HEK293T (cell line): ENCODE data around the gene STK25.

ENCODE experiments used
- ARNT ChIP-seq: fragments of 450-650 bp; IDR thresholded peaks from 2 replicates; pipeline ENCODE4 v1.6.1; 2017; ENCODE audit warnings: mild to moderate bottlenecking
- FOXK2 ChIP-seq: fragments of 450-650 bp; IDR thresholded peaks from 2 replicates; pipeline ENCODE4 v1.6.1; 2016; ENCODE audit warnings: mild to moderate bottlenecking
- SP1 ChIP-seq: fragments of 450-650 bp; IDR thresholded peaks from 2 replicates; pipeline ENCODE4 v1.6.1; 2017
- SUZ12 ChIP-seq: fragments of 450-650 bp; IDR thresholded peaks from 2 replicates; pipeline ENCODE4 v1.6.1; 2016; ENCODE audit warnings: mild to moderate bottlenecking
- TARDBP ChIP-seq: fragments of 450-650 bp; IDR thresholded peaks from 2 replicates; pipeline ENCODE4 v1.6.1; 2016

GRCh38 chr2:241505086-241505780, 3.2 kb downstream of the STK25 start:
- TF ChIP-seq SP1 (no peak), FOXK2 (no peak), TARDBP (no peak), SUZ12 (no peak), ARNT (no peak)
